Activated CD4-positive, alpha-beta T cell treated with anti-CD3 and anti-CD28 coated beads for 4 hours (primary cell): ENCODE results near the gene NAALADL2.

Experiments
- DNase-seq, 2 donors: peaks; one replicate each; pipeline ENCODE4 v3.0.0-alpha.2; 2020

The NAALADL2 gene

GRCh38 chr3:174859114-174859735 is at the start of gene NAALADL2:
Gene NAALADL2 (plus strand): TSS chr3:174859334.
- no peak for DNase-seq

DNA sequence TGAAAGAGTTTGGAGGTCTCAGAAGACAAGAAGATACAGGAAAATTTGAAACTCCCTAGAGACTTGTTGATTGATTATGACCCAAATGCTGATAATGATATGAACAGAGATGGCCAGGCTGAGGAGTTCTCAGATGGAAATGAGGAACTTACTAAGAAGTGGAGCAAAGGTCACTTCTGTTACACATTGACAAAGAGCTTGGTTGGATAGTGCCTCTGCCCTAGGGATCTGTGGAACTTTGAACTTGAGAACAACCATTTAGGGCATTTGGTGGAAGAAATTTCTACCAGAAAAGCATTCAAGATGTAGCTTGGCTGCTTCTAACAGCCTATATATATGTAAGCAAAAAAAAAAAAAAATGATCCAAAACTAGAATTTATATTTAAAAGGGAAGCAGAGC is 48.9 kb upstream of the NAALADL2 start:
- DNase-seq = no peak

DNA sequence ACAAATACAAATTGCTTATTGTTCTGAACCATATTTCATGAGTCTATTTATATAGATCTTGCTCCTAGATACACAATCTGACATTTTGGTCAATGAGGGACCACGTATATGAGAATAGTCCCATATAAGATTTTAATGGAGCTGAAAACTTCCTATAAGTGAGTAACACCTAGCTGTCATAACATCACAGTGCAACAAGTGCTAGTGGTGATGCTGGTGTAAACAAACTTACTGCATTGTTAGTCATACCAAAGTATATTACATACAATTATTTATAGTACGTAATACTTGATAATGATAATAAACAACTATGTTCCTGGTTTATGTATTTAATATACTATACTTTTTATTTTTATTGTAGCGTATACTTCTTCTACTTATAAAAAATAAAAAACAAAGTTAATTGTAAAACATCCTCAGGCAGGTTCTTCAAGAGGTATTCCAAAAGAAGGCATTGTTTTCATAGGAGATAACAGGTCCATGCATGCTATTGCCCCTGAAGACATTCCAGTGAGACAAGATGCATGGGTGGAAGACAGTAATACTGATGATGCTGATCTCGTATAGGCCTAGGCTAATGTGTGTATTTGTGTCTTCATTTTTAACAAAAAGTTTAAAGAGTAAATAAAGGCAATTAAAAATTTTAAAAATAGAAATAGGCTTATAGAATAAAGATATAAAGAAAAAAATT is 46.8 kb upstream of the NAALADL2 start:
- DNase-seq = no peak

DNA sequence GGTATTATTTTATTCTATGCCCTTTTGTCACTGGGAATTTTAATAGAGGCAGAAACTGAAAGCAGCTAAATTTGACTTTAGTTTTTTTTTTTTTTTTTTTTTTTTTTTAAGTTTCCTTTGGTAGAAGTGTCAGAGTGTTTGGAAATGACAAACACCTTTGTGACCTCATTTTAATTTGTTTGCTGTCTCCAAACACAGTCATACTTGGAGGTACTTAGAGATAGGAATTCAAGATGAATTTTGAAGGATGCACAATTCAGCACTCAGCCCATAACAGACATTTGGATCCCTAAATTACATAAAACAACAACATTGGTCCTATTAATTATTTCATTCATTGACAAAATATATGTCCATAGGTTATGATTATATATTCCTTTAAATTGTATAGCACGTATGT is 43.4 kb upstream of the NAALADL2 start:
- DNase-seq = no peak

DNA sequence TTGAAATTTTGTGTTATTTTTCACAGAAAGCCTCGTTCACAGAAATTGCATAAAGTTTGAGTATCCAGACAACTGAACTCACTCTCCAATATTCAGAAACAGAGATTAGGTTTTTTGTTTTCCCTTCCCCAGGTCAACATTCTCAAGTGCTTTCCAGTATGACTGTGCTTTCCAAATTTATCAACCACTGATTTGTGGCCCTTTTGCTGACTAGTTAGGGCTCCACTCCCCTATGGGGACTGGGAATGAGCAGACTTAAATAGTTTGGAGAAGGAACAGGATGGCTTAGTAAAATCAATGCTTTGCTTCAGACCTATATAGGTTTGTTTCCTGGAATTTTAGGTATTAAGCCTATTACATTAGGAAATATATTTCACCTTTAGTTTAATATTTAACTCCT is 38.2 kb upstream of the NAALADL2 start:
- DNase-seq = no peak

DNA sequence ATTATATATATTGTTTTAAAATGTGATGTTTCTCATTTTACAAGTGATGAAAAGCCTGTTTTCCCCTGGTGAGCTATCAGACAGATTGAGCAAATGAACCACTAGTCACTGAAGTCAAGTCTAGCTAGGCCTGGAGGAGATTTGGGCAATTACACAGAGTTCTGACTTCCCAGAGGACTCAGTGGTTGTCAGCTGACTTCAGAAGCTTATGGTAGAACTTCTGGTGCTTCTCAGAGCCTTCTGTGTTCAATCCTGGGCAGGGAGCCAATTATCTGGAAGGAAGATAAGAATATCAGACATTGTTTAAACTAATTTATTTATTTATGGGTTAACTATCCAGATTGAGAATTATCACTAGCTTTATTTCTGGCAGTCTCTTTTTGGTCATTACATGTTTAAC is 37.7 kb upstream of the NAALADL2 start:
- DNase-seq = no peak

- DNase-seq = no peak
Measured at GRCh38 chr3:174822320-174822719, 36.8 kb upstream of the NAALADL2 start.

- DNase-seq = no peak
Measured at GRCh38 chr3:174826069-174826468, 33.1 kb upstream of the NAALADL2 start.

GRCh38 chr3:174844746-174845145 is 14.4 kb upstream of the NAALADL2 start:
- DNase-seq = no peak

GRCh38 chr3:174846055-174846454 is 13.1 kb upstream of the NAALADL2 start:
- no peak for DNase-seq

GRCh38 chr3:174854987-174855386 is 4.1 kb upstream of the NAALADL2 start:
- DNase-seq = no peak

- no peak for DNase-seq
Measured at GRCh38 chr3:174857301-174857700, 1.8 kb upstream of the NAALADL2 start.

- no peak for DNase-seq
Measured at GRCh38 chr3:174858353-174858752, 781 bp upstream of the NAALADL2 start.

- DNase-seq = no peak
Measured at GRCh38 chr3:174859756-174860155, 622 bp downstream of the NAALADL2 start.

DNA sequence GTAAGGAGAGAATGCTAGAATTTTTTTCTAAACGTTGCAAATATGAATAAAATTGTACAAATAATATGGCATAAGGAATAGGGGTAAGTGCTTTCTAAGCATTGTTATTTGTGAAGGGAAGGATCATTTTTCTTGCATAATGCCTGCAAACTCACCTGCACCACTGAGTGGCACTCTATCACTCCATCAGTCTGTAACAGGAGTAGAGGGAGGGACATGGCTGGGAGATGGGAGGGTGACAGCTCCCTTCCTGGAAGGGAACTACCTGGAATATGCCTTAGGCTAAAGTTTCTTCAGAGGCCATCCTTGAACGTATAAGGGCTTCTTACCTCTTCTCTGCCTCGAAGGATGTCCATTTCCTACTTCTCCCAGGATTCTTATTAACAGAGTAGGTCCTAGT is 3.0 kb downstream of the NAALADL2 start:
- DNase-seq = no peak

DNA sequence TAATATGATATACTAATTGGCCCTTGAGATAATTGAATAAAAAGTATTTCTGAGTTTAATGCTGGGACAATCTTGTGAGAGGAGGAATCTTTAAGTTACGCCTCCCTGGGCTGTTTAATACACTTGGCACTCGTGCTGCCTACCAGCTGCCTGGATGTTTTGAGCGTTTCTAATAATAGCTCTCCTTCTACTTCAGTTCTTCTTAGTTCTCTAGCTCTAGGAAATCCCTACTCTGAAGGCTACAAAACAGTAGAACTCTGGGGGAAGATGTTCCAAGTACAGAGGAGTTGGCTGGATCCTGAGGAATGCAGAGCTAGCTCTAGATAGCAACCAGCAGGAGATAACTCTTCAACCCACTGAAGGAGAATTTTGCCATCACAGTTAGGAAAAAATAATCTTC is 3.5 kb downstream of the NAALADL2 start:
- DNase-seq = no peak

DNA sequence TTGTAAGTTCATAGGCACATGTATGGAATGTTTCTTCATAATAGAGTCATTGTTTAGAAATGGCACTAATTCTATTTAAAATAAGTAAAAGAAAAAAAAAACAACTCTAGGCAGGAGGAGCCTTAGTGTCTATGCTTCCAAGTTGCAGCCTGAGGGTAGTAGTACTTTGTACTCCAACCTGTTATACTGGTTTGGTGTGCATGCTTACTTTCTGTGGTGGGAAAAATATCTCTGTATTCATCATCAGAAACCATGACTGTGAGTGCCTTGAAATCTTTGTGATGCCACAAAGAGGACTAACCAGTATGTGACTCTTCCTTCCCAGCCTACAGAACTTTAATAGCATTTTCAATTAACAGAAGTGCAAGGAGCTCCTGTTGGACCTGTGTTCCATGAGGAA is 4.4 kb downstream of the NAALADL2 start:
- DNase-seq = no peak

DNA sequence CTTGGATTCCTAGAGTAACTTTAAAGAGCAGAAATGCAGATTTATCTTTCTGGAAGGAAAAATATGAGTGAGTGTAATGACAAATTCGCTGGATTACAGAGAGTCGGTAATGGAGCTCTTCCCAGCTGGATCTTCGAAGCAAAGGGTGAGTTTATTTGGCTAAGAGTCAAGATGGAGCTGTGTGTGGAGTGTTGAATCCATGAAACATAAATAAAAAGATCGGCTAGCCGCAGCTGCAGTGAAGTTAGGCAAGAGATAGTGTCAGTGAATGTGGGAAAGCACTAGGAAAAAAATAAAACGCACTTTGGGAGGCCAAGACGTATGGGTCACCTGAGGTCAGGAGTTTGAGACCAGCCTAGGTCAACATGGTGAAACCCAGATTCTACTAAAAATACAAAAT is 10.3 kb downstream of the NAALADL2 start:
- no peak for DNase-seq

- no peak for DNase-seq
Measured at GRCh38 chr3:174873832-174874657, 14.9 kb downstream of the NAALADL2 start.

GRCh38 chr3:174882789-174883188 is 23.7 kb downstream of the NAALADL2 start:
- no peak for DNase-seq

- DNase-seq = no peak
Measured at GRCh38 chr3:174883881-174884675, 24.9 kb downstream of the NAALADL2 start.

GRCh38 chr3:174884776-174885568 is 25.8 kb downstream of the NAALADL2 start:
- DNase-seq = no peak
